Stimulated activated CD8-positive, alpha-beta memory T cell treated with anti-CD3 and anti-CD28 coated beads, Interleukin-15, amount 100 ng/mL, for 24 hours (primary cell): ENCODE data around the gene BID.

Experiments
- DNase-seq: peaks from one replicate; pipeline ENCODE4 v3.0.0-alpha.2; 2020; ENCODE audit warnings: low read depth

Gene BID

GRCh38 chr22:17803609-17804270 lies 29.5 kb upstream of the BID start:
- no peak for DNase-seq

DNA sequence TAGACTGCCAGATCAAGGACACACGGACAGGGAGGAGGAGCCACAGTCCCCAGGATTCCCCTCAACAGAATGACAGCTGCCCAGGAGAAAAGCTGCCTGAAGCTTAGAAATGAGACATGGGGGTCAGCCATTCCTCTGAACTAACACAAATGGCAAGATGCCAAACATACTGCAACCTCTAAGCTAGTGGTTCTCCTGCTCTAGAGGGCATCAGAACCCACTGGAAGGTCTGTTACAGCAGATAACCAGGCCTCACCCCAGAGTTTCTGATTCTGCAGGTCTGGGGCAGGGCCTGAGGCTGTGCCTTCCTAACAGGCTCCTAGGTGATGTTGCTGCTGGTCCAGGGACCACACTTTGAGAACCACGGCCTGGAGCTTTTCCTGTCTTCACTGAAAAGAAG lies 28.6 kb upstream of the BID start:
- DNase-seq, result no peak

- no peak for DNase-seq
These were observed 28.1 kb upstream of the BID start for GRCh38 chr22:17802411-17802810.

DNA sequence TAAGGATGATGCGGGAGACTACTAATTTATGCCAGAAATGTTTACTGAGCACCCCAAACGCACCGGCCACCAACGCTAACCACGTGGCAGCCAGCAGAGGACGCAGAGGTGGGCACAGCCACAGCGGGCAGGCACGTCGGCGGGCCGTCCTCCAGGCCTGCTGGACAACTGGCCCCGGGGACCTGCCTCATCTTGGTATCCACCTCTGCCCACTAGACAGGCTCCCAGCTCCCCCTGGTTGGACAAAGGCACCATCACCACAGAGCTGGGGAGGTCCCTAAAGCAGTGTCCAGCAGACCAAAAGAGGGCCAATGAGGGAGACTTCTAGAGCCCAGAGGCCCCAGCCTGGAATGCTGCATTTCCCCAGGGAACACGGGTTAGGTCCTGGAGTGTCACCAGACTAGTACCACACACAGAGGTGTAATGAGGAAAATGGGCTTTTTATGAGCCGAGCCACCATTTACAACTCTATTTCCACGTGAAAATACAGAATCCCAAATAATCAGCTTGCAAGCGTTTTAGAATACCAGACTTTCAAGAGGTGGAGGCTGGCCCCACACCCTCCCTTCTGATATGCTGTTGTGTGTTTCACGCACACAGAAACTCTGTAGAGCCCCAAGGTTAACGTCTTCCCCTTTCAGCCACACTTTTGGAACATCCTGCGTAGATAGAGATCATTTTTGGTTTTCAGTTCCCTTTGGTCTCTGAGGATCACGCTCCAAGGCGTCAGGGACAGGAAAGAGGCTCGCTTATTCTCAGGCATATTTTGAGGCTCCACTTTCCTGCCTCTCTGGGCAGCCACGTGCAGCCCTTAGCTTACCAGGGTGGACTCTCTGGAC lies 23.7 kb upstream of the BID start:
- no peak for DNase-seq

DNA sequence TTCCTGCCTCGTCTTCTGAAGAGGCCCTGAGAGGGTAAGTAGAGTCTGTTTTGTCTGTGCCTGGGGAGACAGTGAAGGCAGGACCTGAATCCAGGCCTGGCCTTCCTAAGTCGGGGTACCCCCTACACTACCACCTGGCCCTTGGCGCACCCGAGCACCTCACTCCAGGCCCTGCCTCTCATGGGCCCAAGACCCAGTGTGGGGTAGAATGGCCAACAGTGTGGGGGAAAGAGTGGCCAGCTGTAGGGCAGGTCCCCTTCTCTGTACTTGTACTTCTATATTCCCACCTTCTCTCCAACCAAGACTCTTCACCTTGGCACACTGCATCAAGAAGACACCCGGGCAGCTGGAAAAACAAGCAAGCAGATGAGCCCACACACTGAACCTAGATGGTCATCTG lies 22.4 kb upstream of the BID start:
- DNase-seq, result no peak

GRCh38 chr22:17795661-17796548 lies 21.6 kb upstream of the BID start:
- no peak for DNase-seq

GRCh38 chr22:17794726-17795542 lies 20.7 kb upstream of the BID start:
- DNase-seq, result no peak

- DNase-seq, result no peak
These were observed 18.7 kb upstream of the BID start for GRCh38 chr22:17792854-17793434.

DNA sequence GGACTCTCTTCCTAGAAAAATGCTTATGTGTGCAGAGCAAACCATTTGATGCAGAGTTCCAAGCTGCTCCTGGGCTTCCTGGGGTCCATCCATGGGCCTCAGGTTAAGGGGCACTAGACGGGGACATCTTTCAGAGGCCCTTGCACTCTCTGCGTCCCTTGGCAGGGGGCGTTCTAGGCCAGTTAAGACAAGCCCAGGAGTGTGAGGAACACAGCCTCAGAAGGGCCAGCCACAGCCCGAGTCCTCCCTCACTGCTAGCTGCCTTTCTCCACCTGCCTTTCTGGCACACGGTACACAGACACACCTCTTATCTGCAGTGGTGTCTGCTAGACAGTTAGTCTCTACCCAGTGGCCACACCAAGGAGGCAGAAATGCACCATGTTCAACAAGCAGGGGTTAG lies 18.0 kb upstream of the BID start:
- no peak for DNase-seq

GRCh38 chr22:17791196-17791595 lies 16.9 kb upstream of the BID start:
- no peak for DNase-seq

DNA sequence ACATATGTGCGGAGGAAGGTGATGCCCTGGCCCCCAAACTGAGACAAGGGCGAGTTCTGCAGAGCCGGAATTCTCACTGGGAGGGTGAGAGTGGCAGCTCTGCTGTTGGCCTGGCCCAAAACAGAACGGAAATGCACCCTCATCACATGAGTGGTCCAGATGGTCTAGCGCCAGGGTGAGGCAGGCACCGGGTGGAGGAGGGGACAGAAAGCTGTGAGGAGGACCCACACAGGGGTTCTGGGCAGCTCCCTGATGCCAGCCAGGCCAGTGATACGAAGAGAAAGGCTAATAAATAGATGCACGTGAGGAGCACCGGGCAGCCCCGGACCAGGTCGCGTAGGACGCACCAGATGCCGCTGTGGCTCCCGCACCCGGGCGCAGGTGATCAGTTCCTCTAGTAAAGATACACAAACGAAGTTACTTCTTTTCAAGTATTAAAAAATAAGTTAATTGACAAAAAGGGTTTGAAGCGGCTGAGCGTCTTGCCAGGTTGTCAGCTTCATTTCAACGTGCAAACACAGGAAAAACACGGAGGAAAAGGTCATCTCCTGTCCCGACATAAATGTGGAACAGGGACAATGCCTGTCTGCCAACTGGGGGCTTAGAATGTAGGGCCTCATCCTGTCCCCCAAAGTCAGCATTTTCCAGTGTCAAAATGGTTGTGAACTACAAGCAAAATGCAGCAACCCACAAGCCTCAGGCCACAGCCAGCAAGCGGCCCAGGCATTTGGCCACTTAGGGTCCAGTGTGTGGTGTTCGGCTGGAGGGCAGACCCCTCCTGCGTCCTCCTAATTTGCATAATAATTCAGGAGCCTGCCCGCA lies 15.3 kb upstream of the BID start:
- DNase-seq, result no peak

GRCh38 chr22:17788528-17789378 lies 14.5 kb upstream of the BID start:
- no peak for DNase-seq

DNA sequence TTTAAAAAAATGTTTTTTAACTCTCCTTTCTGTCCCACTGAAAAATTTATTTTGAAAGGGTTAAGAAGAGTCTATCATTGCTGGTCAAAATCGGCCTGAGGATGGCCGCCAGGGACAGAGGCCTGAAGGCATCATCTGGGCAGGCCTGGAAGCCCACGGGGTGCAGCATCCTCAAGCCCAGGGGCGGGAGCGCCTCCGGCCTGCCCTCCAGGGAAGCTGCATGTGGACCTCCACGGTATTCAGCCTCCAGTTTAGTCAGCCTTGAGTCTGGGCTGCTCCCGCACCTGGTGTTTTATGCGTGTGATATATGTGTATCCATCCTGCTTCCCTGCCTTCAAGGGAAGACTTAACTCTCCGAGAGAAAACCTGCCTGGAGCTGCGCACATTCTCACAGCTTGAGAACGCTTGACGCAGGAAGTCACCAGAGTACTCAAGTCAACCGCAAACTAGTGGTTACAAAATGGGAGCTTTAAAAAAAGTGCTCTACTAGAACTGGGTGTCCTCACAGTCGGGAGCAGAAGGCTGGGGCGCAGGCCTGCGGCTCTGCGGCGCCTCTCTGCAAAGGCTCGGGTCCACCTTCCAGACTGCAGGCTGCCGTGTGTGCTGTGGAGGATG lies 13.6 kb upstream of the BID start:
- DNase-seq, result no peak

DNA sequence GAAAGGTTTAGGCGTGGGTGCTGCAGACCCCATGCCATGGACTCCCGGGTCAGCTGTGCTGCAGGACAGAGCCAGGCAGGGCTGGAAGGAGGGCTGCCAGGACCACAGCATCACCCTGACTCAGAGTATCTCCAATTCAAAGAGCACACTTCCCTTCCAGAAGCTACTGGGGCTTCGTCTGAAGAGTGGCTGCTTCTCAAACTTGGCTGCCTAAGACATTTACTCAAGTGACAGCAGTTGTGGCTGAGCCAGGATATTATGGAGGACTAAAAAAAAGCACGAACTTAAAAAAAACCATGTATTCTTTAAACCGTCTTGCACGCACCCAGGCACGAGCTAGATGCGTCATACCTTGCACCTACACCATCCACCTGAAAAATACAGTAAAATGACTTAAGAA lies 13.0 kb upstream of the BID start:
- no peak for DNase-seq

DNA sequence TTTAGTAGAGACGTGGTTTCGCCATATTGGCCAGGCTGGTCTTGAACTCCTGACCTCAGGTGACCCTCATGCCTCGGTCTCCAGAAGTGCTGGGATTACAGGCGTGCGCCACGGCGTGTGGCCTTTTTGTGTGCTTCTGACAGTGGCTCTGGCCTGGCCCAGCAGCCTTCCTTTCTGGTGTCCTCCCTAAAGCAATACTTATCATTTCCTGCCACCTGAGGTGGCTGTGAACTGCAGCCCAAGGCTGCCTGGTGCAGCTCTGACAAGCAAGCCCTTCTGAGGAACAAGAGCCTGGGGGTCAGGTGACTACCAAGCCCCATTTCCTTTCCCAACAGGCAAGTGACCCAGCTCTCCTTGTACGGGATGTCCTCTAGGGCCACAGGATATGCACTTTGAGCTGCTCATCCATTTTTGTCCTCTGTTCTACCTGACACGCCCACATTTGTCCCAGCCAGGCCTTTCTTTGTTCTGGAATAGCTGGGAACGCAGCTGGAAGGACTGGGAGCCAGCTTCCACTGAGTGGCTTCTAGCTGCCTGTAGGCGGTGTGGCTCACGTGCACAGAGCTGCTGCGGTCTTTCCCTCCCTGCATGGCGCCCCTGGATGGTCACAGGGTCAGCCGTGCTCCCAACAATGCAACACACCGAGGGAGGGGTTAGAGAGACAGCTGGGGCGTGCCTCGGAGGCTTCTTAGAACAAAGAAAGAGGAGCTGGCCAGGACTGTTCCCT lies 12.3 kb upstream of the BID start:
- no peak for DNase-seq

- DNase-seq, result no peak
These were observed 11.2 kb upstream of the BID start for GRCh38 chr22:17785185-17786184.

GRCh38 chr22:17784776-17785175 lies 10.5 kb upstream of the BID start:
- no peak for DNase-seq
